Activated naive CD8-positive, alpha-beta T cell treated with anti-CD3 and anti-CD28 coated beads, Interleukin-2, amount 50 U/mL, for 24 hours (primary cell): ENCODE results near the gene RBM44.
"Not testable (repeated sequence)": the region's sequence is repeated elsewhere in the genome, so short reads cannot be mapped to it uniquely, and the experiment has no call there.

ENCODE experiments used
- ATAC-seq: fragments of 150-1000 bp; cut with Tn5 transposase; one replicate; pipeline ENCODE4 v1.10.0; 2021
- DNase-seq: peaks from one replicate; pipeline ENCODE4 v3.0.0; 2021
- H3K27ac Mint-ChIP-seq: one replicate; pipeline ENCODE4 v1.8.0; 2021; ENCODE audit warnings: mild to moderate bottlenecking, mixed read lengths
- H3K27me3 Mint-ChIP-seq: one replicate; pipeline ENCODE4 v1.8.0; 2021; ENCODE audit warnings: mixed read lengths
- H3K36me3 Mint-ChIP-seq: one replicate; pipeline ENCODE4 v1.8.0; 2021; ENCODE audit warnings: low read depth, mixed read lengths
- H3K4me1 Mint-ChIP-seq: one replicate; pipeline ENCODE4 v1.8.0; 2021; ENCODE audit warnings: mixed read lengths
- H3K4me3 Mint-ChIP-seq: one replicate; pipeline ENCODE4 v1.8.0; 2021; ENCODE audit warnings: mild to moderate bottlenecking, moderate library complexity, mixed read lengths
- H3K9me3 Mint-ChIP-seq: one replicate; pipeline ENCODE4 v1.8.0; 2021; ENCODE audit warnings: mixed read lengths

RBM44 gene

DNA sequence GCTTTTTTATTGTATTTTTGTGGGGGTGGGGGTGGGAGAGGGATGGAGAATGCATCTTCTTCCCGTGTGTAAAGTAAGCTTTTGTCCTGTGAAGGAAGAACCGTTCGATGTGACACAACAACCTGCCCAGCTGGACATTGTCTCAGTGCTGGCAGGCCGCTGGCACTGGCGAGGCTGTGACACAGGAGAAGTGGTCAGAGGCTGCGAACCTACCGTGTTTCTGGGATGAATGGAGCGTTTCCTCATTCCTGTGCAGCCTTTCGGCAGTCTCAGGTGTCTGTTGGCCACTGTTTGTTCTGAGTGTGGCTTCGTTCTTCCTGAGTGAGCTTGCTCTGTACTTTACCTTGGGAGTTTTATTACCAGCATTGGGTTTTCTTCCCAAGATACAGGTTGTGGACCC is 68.9 kb downstream of the RBM44 start:
- H3K4me1 Mint-ChIP-seq = peaks cover 11% of the 10 kb centered on the region

DNA sequence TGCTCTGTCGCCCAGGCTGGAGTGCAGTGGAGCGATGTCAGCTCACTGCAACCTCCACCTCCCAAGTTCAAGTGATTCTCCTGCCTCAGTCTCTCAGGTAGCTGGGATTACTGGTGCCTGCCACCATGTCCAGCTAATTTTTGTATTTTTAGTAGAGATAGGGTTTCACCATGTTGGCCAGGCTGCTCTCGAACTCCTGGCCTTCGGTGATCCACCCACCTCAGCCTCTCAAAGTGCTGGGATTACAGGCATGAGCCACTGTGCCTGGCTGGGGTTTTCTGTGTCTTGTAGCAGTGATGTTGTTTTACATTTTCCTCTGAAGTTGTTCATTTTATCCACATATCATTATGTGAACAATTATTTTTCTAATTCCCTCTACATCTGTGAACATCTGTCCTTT is 69.5 kb downstream of the RBM44 start:
- not testable (repeated sequence) for H3K27ac Mint-ChIP-seq

More for the DNA sequence above, 68.9 kb downstream of the RBM44 start:
- no peaks in the 10 kb centered on the region for H3K9me3 Mint-ChIP-seq
- ATAC-seq = no peak
- H3K4me3 Mint-ChIP-seq = no peak overlapping the region
- no peak overlapping the region for H3K27ac Mint-ChIP-seq
- no peaks in the 10 kb centered on the region for H3K36me3 Mint-ChIP-seq
- peaks cover 37% of the 10 kb centered on the region for H3K27me3 Mint-ChIP-seq
- DNase-seq = no peak

DNA sequence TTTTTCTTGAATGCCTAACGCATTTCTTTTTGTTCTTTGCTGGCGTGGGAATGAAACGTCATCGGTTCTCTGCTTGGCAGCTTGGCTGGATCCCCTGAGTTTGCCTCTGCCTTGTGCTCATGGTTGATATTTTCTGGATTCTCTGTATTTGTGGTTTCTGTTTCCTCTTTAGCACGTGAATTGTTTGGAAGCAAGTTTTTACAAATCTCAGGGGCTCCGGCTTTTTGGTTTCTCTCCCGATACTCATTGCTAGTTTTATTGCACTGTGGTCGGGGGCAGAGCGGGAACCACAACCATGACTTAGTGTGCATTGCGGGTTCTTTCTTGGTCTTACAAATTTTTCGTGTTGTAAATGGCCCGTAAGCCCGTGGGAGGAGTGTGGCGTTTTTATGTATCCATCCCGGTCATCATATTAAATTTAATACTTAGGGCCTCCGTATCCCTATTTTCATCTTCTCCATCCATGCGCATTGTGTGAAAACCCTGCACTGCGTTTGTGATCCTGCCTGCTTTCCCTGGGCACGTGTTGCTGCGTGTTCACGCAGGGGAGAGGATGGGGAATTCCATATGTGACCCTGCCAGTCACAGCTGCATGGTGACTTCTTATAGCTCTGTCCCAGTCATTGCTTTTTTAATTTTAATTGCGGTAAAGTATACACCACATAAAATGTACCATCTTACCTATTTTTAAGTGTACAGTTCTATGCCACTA is 70.2 kb downstream of the RBM44 start:
- ATAC-seq = no peak
- Mint-ChIP-seq H3K9me3 (no peaks in the 10 kb centered on the region), H3K4me1 (peaks cover 14% of the 10 kb centered on the region), H3K27me3 (peaks cover 32% of the 10 kb centered on the region), H3K27ac (no peak overlapping the region), H3K36me3 (no peaks in the 10 kb centered on the region), H3K4me3 (no peak overlapping the region)
- no peak for DNase-seq

More for the DNA sequence above, 69.5 kb downstream of the RBM44 start:
- not testable (repeated sequence) for H3K36me3 Mint-ChIP-seq, H3K9me3 Mint-ChIP-seq, DNase-seq, ATAC-seq, H3K4me3 Mint-ChIP-seq
- peaks cover 11% of the 10 kb centered on the region for H3K4me1 Mint-ChIP-seq
- H3K27me3 Mint-ChIP-seq = peaks cover 32% of the 10 kb centered on the region

DNA sequence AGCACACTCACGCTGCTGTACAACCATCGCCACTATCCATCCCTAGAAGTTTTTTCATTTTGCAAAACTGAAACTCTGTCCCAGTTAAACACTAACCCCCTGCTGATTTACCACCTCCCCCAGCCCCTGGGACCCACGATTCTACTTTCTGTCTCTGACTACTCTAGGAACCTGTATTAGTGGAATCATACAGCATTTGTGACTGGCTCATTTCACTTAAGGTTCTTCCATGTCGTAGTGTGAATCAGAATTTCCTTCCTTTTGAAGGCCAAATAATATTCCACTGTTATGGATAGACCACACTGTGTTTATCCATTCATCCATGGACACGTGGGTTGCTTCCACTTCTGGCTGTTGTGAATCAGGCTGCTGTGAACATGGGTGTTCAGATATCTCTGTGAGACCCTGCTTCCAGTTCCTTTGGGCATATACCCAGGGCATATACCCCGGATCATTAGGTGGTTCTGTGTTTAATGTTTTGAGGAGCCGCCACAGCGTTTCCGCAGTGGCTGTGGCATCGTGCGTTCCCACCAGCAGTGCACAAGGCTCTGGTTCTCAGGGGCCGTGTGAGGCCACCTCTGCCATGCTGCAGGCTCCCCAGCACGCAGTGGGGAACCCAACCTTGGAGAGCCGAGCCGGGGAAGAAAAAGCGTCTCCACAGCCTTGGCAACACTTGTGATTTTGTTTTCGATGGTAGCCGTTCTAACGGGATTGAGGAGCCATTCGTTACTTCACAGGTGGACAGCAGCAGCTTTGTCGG is 70.9 kb downstream of the RBM44 start:
- no peak for ATAC-seq
- Mint-ChIP-seq H3K4me1 (peaks cover 15% of the 10 kb centered on the region), H3K27me3 (peaks cover 31% of the 10 kb centered on the region), H3K36me3 (no peaks in the 10 kb centered on the region), H3K9me3 (no peaks in the 10 kb centered on the region), H3K4me3 (no peak overlapping the region), H3K27ac (no peak overlapping the region)
- no peak for DNase-seq

DNA sequence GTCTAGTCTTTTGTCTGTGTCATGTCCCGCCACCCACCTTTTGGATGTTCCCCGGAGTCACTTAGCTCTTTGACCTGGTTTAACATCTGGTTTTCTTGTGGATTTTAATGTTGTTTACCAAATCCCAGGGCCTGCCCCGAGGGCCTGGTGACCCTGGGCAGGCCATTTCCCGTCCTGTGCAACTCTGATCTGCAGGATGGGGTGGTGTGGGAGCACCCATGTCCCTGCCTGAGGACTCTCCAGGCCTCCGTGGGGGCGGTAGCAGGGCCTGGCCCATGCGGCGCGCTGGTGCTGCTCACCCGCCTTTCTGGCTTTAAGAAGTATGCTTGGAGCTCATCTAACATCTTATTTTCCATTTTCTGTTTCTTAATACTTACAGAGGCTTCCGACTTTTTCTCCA is 71.5 kb downstream of the RBM44 start:
- H3K27ac Mint-ChIP-seq = no peak overlapping the region

DNA sequence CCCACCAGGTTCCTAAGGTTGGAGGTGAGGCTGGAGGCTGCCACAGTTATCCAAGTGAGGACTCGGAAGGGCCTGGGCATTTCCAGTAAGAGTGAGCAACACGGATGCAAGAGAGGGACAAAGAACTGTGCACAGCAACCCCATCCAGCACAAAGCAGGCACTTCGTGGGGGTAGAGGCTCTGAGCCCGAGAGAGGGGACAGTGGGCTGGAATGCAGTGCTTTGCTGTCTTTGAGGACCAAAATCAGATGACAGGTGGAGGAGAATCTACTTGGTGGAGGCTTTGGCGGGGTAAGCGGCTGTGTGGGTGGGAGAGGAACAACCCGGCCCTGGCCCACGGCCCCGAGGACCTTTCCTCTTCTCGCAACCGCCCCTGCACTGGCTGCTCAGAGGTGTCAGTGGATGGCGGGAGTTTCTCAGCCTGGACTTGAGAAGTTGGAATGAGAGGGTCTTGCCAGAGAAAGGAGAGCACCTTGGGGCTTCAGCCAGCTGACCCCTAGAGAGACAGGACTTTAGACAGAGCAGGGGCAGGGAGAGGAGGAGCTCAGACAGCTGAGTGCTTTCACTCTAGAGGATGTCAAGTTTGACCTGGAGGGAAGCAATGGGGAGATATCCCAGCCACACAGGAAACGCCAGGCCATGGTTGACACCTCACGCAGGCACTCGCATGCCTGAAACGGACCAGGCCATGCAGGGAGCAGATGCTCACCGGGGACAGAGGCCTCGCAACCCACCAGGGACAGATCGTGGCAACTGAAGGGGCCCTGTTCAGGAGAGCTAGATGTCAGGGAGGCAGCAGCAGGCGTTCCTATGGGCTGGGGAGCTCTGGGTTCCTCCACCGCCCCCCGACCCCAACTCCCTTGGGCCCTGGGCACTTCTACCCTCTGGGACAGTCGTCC is 72.4 kb downstream of the RBM44 start:
- Mint-ChIP-seq H3K36me3 (no peaks in the 10 kb centered on the region), H3K9me3 (no peaks in the 10 kb centered on the region), H3K27ac (no peak overlapping the region), H3K4me1 (peaks cover 15% of the 10 kb centered on the region), H3K27me3 (peaks cover 27% of the 10 kb centered on the region), H3K4me3 (no peak overlapping the region)
- DNase-seq = no peak
- no peak for ATAC-seq

More for the DNA sequence above, 71.5 kb downstream of the RBM44 start:
- Mint-ChIP-seq H3K4me3 (no peak overlapping the region), H3K27me3 (peaks cover 27% of the 10 kb centered on the region), H3K36me3 (no peaks in the 10 kb centered on the region), H3K9me3 (no peaks in the 10 kb centered on the region), H3K4me1 (peaks cover 15% of the 10 kb centered on the region)
- DNase-seq = no peak
- ATAC-seq = no peak

DNA sequence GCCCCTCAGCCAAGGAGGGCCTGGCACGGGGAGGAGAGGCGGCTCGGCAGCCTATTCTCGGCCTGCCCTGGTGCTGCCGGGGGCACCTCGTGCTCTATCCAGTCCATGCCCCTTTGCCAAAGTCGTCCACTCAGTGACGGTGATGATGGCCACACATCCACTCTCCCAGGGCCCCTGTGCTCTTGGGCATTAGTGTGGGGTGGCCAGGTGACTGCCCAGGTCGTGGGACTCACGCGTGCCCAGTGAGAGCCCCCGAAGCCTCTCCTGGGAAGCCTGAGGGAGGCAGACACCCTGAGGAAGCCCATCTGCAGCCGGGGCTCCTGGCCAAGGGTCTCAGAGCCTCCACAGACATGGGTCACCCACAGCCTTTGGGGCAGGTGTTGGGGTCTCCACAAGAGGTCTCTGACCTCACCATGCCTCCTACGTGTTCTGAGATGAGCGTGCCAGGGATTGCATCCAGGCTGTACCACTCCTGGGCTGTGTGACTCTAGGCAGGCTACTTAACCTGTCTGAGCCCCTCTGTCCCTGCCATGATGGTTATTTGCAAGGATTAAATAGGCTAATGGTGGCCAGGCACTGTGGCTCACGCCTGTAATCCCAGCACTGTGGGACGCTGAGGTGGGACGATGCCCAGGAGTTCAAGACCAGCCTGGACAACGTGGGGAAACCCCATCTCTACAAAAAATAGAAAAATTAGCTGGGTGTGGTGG is 73.8 kb downstream of the RBM44 start:
- Mint-ChIP-seq H3K27ac (no peak overlapping the region), H3K9me3 (no peaks in the 10 kb centered on the region), H3K36me3 (no peaks in the 10 kb centered on the region), H3K4me3 (no peak overlapping the region), H3K4me1 (peaks cover 15% of the 10 kb centered on the region), H3K27me3 (peaks cover 27% of the 10 kb centered on the region)
- DNase-seq (no peak), ATAC-seq (no peak)

DNA sequence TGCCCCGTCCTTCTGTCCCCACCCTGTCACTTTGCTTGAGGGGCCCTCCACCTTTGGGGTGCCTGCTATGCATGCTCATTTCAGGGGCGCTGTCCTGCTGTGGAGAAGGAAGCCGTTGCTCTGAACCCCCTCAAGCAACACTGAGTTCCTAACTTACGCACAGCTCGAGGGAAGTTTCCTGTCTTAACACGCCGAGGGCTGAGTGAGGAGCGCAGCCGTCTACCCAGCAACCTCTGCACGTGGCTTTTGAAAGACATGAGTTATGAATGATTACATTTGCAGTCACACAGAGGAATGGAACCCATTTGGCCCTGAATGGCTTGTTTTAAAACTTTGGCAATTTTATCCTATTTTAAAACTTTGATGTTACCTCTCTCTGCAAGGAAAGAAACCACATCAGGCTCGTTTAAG is 74.8 kb downstream of the RBM44 start:
- Mint-ChIP-seq H3K4me1 (peaks cover 15% of the 10 kb centered on the region), H3K27ac (no peak overlapping the region), H3K4me3 (no peak overlapping the region), H3K27me3 (peaks cover 21% of the 10 kb centered on the region), H3K9me3 (no peaks in the 10 kb centered on the region), H3K36me3 (no peaks in the 10 kb centered on the region)
- ATAC-seq = no peak
- DNase-seq = no peak

DNA sequence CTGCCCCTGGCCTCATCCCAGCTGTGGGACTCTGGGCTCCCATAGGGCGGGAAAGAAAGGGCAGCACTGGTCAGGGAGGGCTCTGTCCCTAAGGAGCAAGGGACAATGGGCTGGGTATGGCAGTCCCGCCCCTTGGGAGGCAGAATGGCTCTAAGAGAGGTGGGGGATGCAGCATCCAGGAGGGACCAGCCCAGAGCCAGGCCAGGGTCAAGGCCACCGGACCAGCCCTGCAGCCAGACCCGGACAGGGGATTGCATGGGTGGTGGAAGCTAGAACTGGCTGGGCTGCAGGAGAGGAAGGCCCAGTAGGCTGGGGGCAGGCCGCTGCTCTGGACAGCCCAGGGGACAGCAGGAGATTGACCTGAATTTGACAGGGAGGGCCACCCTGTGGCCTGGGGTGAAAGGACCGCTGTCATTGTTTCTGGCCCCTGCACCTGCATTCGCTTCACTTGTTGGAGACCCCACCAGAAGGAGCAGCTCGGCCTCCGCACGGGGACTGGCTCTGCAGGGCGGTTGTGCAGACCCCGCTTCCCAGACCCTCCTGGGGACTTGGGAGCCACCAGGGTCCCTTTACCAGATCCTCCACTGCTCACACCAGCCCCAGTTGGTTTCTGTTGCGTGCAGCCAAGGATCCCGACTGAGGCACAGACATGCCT is 75.4 kb downstream of the RBM44 start:
- ATAC-seq (no peak), DNase-seq (no peak)
- H3K4me1 Mint-ChIP-seq = peaks cover 10% of the 10 kb centered on the region
- H3K27me3 Mint-ChIP-seq = peaks cover 15% of the 10 kb centered on the region
- H3K9me3 Mint-ChIP-seq = no peaks in the 10 kb centered on the region
- H3K4me3 Mint-ChIP-seq = no peak overlapping the region
- no peak overlapping the region for H3K27ac Mint-ChIP-seq
- no peaks in the 10 kb centered on the region for H3K36me3 Mint-ChIP-seq

DNA sequence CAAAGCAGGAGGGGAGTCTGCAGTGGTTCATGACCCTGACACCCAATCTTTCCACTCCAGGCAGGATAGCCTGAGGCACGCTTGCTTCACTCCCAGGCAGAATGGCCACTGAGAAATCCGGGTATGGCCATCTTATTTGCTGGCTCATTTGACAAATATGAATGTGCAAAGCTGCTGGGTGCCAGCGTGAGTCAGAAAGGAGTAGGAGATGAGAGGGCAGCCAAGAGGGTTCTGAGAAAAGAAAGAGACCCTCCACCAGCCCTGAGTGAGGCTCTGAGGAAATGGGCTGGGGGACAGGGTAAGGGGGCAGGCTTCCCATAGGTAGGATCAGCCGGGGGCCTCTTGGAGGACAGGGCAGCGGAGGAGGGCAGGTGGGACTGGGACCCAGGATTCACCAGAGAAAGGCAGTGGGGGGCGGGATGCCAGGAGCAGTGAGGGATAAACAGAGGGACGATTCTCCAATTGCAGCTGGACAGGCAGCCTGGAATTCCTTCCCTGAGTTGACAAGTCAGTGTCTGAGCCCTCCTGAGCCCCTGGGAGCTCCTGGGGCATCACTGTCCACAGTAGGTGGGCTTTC is 76.1 kb downstream of the RBM44 start:
- Mint-ChIP-seq H3K9me3 (no peaks in the 10 kb centered on the region), H3K36me3 (no peaks in the 10 kb centered on the region), H3K4me3 (no peak overlapping the region), H3K4me1 (peaks cover 4% of the 10 kb centered on the region), H3K27ac (no peak overlapping the region), H3K27me3 (peaks cover 9% of the 10 kb centered on the region)
- DNase-seq (no peak), ATAC-seq (no peak)

DNA sequence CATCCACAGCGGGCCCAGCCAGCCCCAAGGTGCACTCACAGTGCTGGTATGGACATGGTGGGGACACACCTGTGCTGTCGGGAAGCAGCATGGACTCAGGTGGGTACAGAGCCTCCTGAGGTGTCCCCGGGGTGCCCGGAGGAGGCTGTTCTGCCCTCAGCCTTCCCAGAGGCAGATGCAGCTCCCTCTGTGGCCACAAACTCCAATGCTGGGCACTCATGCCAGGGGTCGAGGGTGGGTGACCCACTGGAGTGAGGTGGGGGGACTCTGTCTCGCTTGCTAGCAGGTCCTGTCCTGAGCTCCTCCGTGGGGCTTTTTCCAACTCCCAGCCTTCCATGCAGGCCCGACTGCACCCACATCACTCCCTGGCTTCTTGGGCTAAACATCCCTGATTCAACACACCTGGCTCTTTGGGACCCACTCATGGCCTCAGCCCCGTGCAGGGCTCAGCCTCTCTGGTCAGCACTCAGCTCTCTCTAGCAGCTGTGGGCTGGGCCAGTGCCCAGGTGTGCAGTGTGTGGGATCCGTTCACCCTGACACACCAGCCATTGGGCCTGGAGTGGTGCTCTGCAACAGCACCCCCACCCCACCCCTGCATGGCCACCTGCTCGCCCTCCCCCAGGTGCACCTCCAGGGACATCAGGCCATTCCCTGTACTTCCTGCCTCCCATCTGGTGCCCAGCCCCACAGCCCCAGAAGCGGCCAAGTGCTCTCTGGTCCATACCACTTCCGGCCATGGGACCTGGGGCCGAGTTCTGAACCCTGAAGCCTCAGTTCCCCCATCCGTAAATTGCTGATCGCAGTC is 76.9 kb downstream of the RBM44 start:
- H3K4me3 Mint-ChIP-seq = no peak overlapping the region
- DNase-seq = no peak
- ATAC-seq = no peak
- peaks cover 7% of the 10 kb centered on the region for H3K27me3 Mint-ChIP-seq
- no peaks in the 10 kb centered on the region for H3K36me3 Mint-ChIP-seq
- H3K27ac Mint-ChIP-seq = no peak overlapping the region
- no peaks in the 10 kb centered on the region for H3K9me3 Mint-ChIP-seq
- H3K4me1 Mint-ChIP-seq = peaks cover 4% of the 10 kb centered on the region

DNA sequence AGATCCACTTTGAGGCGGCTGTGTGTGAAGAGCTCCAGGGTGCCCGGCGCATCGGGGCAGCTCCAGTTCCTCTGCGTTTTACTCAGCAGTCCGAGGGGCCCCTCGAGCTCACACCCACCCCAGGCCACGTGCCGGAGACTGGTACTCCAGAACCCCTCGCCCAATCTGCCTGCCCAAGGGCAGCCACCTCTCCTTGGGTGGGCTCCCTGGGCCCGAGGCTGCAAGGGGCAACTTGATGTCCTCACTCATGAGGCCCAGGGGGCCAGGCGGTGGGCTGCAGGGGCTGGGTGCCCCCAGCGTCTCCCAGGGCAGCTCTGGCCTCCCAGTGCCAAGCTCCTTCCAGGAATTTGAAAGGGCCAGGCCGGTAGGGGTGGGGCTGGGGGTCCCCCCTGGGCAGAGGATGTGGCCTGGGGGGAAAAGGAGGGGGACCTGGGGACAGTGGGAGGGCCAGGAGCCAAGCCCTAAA is 77.5 kb downstream of the RBM44 start:
- H3K9me3 Mint-ChIP-seq = no peaks in the 10 kb centered on the region
- H3K27me3 Mint-ChIP-seq = peaks cover 3% of the 10 kb centered on the region
- no peak overlapping the region for H3K4me3 Mint-ChIP-seq
- peaks cover 4% of the 10 kb centered on the region for H3K4me1 Mint-ChIP-seq
- DNase-seq (no peak), ATAC-seq (no peak)
- H3K27ac Mint-ChIP-seq = no peak overlapping the region
- H3K36me3 Mint-ChIP-seq = no peaks in the 10 kb centered on the region

DNA sequence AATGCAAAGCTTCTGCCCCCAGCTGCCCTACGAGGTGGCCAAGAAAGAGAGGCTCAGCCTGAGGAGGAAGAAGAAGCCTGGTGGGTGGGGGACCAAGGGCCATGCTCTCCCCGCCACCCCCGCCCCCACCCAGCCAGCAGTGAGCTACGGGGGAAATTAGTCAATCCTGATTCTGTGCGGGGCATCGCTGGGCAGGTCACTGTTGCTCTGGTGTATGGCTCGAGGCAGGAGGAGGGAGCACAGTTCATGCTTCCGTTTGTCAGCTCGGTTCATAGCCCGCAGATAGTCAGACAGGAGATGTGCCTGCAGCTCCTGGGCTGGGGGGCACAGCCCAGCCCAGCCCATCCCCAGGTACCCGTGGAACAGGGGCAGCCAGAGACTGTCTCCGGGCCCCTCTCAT is 78.0 kb downstream of the RBM44 start:
- Mint-ChIP-seq H3K27me3 (peaks cover 3% of the 10 kb centered on the region), H3K4me1 (peaks cover 4% of the 10 kb centered on the region), H3K9me3 (no peaks in the 10 kb centered on the region), H3K4me3 (no peak overlapping the region), H3K27ac (no peak overlapping the region), H3K36me3 (no peaks in the 10 kb centered on the region)
- no peak for ATAC-seq
- DNase-seq = no peak
